DND-41 (cell line): ENCODE measurements around the gene BAG5.

ENCODE experiments used
- ATAC-seq: fragments of 200-7000 bp; cut with Tn5 transposase; 3 replicates; pipeline ENCODE4 v1.9.1; 2021; ENCODE audit warnings: low read depth; ENCODE audit not compliant: insufficient read depth
- DNase-seq: peaks from one replicate; pipeline ENCODE4 v3.0.0-alpha.2; 2020
- H2AFZ ChIP-seq: 2 replicates; pipeline ENCODE4 v1.6.0; 2012; ENCODE audit warnings: low read depth, low read length
- H3K27ac ChIP-seq: 2 replicates; pipeline ENCODE4 v1.5.1; 2012; ENCODE audit warnings: low read length, inconsistent platforms
- H3K27me3 ChIP-seq: fragments of 200-600 bp; sonication (generic); 2 replicates; pipeline ENCODE4 v1.6.0; 2012; ENCODE audit warnings: low read length, mild to moderate bottlenecking, inconsistent platforms; ENCODE audit not compliant: insufficient read depth, poor library complexity
- H3K36me3 ChIP-seq: 2 replicates; pipeline ENCODE4 v1.5.1; 2012; ENCODE audit warnings: low read length, inconsistent platforms; ENCODE audit not compliant: insufficient read depth
- H3K4me1 ChIP-seq: 2 replicates; pipeline ENCODE4 v1.5.1; 2012; ENCODE audit warnings: mild to moderate bottlenecking, low read length; ENCODE audit not compliant: insufficient read depth
- H3K4me2 ChIP-seq: 2 replicates; pipeline ENCODE4 v1.6.0; 2012; ENCODE audit warnings: mild to moderate bottlenecking, moderate library complexity, low read length, inconsistent platforms; ENCODE audit not compliant: insufficient read depth
- H3K4me3 ChIP-seq, 2 experiments: fragments of 200-600 bp in 1 of 2; shearing (Covaris generic) in 1 of 2; 2 replicates each; pipeline ENCODE4 v1.5.1; 2012 to 2016; ENCODE audit warnings: inconsistent platforms in 2 of 2, low read length in 2 of 2, mild to moderate bottlenecking in 2 of 2, low read depth in 1 of 2, moderate library complexity in 1 of 2
- H3K79me2 ChIP-seq: 2 replicates; pipeline ENCODE4 v1.6.0; 2012; ENCODE audit warnings: low read length, inconsistent platforms; ENCODE audit not compliant: insufficient read depth
- H3K9ac ChIP-seq: 2 replicates; pipeline ENCODE4 v1.6.0; 2012; ENCODE audit warnings: low read depth, mild to moderate bottlenecking, inconsistent platforms, low read length, moderate library complexity
- H3K9me3 ChIP-seq: 2 replicates; pipeline ENCODE4 v1.5.1; 2012; ENCODE audit warnings: low read length, moderate library complexity, mild to moderate bottlenecking, inconsistent platforms; ENCODE audit not compliant: insufficient read depth, severe bottlenecking
- H4K20me1 ChIP-seq: 2 replicates; pipeline ENCODE4 v1.6.0; 2012; ENCODE audit warnings: low read length; ENCODE audit not compliant: insufficient read depth
- CTCF ChIP-seq: IDR thresholded peaks from 2 replicates; pipeline ENCODE4 v1.5.1; 2012; ENCODE audit warnings: borderline replicate concordance, low read length, moderate library complexity, mild to moderate bottlenecking; ENCODE audit not compliant: poor library complexity, severe bottlenecking; ENCODE audit errors: extremely low read depth
- EZH2 ChIP-seq: IDR thresholded peaks from 3 replicates; pipeline ENCODE4 v1.6.1; 2012; ENCODE audit warnings: borderline replicate concordance, low read depth, mild to moderate bottlenecking, moderate library complexity, low read length, inconsistent platforms; ENCODE audit not compliant: severe bottlenecking

Gene BAG5

GRCh38 chr14:103507751-103508150, 54.7 kb downstream of the BAG5 start:
- no peak overlapping the region for H3K9ac ChIP-seq
- ATAC-seq (no peak), DNase-seq (no peak)
- H4K20me1 ChIP-seq, result no peaks in the 10 kb centered on the region
- no peaks in the 10 kb centered on the region for H3K27me3 ChIP-seq
- no peak overlapping the region for H3K4me2 ChIP-seq
- H3K4me3 ChIP-seq, result no peak overlapping the region
- H3K27ac ChIP-seq, result no peak overlapping the region
- no peaks in the 10 kb centered on the region for H3K4me1 ChIP-seq
- H3K9me3 ChIP-seq, result no peaks in the 10 kb centered on the region
- TF ChIP-seq EZH2 (no peak), CTCF (no peak)
- no peaks in the 10 kb centered on the region for H3K79me2 ChIP-seq
- H2AFZ ChIP-seq, result no peak overlapping the region
- peaks cover 50% of the 10 kb centered on the region for H3K36me3 ChIP-seq
